Glutamatergic neuron (in vitro differentiated cells): ENCODE data around the gene BRSK2. TPM values are rescaled to one million over a fixed set of nuclear protein-coding genes. Genes with fewer than 3 reads are reported as not detected.

Experiments
- DNase-seq: peaks from one replicate; pipeline ENCODE4 v3.0.0; 2022
- H3K27ac Mint-ChIP-seq: one replicate; pipeline ENCODE4 v1.8.0; 2020; ENCODE audit warnings: mild to moderate bottlenecking, mixed read lengths, inconsistent platforms; ENCODE audit not compliant: unreplicated experiment
- H3K27me3 Mint-ChIP-seq: one replicate; pipeline ENCODE4 v1.8.0; 2020; ENCODE audit warnings: mild to moderate bottlenecking, moderate library complexity, mixed read lengths, inconsistent platforms; ENCODE audit not compliant: unreplicated experiment
- H3K36me3 Mint-ChIP-seq: one replicate; pipeline ENCODE4 v1.8.0; 2020; ENCODE audit warnings: mild to moderate bottlenecking, mixed read lengths, inconsistent platforms; ENCODE audit not compliant: unreplicated experiment
- H3K4me1 Mint-ChIP-seq: one replicate; pipeline ENCODE4 v1.8.0; 2020; ENCODE audit warnings: mild to moderate bottlenecking, low read depth, mixed read lengths, inconsistent platforms; ENCODE audit not compliant: unreplicated experiment
- H3K4me3 Mint-ChIP-seq: one replicate; pipeline ENCODE4 v1.8.0; 2020; ENCODE audit warnings: mild to moderate bottlenecking, mixed read lengths, inconsistent platforms; ENCODE audit not compliant: unreplicated experiment
- H3K9me3 Mint-ChIP-seq: one replicate; pipeline ENCODE4 v1.8.0; 2020; ENCODE audit warnings: mild to moderate bottlenecking, moderate library complexity, mixed read lengths, inconsistent platforms; ENCODE audit not compliant: unreplicated experiment
- total RNA-seq: library from RNA; stranded (reverse); fragmentation: NEBNext Ultra II Directional; extraction: Animal tissue kit (Norgen Biotek cat#: 25700); gene quantifications from one replicate; pipeline ENCODE4 v1.2.1, GENCODE V29; 2021; ENCODE audit not compliant: unreplicated experiment
- TF ChIP-seq, protein P1 (sequence below): fragments of 200-600 bp; sonication (generic); IDR thresholded peaks from one replicate; pipeline ENCODE4 v1.5.0; 2021; ENCODE audit not compliant: partially characterized antibody, unreplicated experiment

Gene BRSK2
- total RNA-seq, 1 donor from 2014 or later: 207 TPM

DNA sequence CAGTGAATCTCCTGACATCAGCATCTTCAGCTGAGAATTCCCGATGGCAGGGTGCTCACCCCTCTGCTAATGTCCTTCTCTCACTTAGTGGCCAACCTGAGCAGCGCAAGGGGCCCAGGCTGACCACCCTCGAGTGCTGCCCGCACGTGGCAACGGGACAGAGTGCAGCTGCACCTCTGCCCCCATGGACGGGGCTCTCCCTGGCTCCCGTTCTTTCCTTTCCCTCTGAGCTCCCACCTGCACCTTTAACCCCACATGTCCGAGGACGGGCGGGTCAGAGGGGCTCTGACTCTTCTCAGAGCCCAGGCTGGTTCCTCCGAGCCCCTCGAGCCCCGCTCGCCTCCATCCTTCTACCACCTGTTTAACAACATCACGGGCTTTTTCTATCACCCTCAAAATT, 77.0 kb downstream of the BRSK2 start:
- DNase-seq: no peak
- peaks cover 37% of the 10 kb centered on the region for H3K27me3 Mint-ChIP-seq
- TF ChIP-seq, protein P1, sequence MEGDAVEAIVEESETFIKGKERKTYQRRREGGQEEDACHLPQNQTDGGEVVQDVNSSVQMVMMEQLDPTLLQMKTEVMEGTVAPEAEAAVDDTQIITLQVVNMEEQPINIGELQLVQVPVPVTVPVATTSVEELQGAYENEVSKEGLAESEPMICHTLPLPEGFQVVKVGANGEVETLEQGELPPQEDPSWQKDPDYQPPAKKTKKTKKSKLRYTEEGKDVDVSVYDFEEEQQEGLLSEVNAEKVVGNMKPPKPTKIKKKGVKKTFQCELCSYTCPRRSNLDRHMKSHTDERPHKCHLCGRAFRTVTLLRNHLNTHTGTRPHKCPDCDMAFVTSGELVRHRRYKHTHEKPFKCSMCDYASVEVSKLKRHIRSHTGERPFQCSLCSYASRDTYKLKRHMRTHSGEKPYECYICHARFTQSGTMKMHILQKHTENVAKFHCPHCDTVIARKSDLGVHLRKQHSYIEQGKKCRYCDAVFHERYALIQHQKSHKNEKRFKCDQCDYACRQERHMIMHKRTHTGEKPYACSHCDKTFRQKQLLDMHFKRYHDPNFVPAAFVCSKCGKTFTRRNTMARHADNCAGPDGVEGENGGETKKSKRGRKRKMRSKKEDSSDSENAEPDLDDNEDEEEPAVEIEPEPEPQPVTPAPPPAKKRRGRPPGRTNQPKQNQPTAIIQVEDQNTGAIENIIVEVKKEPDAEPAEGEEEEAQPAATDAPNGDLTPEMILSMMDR: no peak
- H3K36me3 Mint-ChIP-seq: peaks cover 7% of the 10 kb centered on the region
- peaks cover 11% of the 10 kb centered on the region for H3K4me1 Mint-ChIP-seq
- H3K4me3 Mint-ChIP-seq: peak overlapping the region; percentile 5
- peaks cover 31% of the 10 kb centered on the region for H3K9me3 Mint-ChIP-seq
- H3K27ac Mint-ChIP-seq: peak overlapping the region; percentile 72

DNA sequence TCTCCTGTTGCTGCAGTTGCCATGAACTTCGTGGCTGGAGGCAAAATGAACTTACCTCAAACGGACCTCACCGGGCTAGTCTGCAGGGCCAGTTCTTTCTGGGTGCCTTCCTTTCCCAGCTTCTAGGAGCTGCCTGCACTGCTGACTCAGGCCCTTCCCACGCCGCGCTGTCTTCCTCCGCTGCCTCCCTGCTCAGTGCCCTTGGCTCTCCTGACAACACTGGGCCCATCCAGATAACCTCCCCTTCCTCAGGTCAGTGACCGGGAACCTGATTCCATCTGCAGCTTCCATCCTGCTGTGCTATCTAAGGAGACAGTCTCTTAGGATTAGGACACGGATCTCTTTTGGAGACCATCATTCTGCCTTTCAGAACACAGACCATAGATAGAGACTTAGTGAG, 77.5 kb downstream of the BRSK2 start:
- peaks cover 11% of the 10 kb centered on the region for H3K4me1 Mint-ChIP-seq
- H3K36me3 Mint-ChIP-seq: peaks cover 7% of the 10 kb centered on the region
- H3K27ac Mint-ChIP-seq: peak overlapping the region; percentile 72
- DNase-seq: no peak
- peaks cover 36% of the 10 kb centered on the region for H3K27me3 Mint-ChIP-seq
- TF ChIP-seq, protein P1: no peak
- peaks cover 30% of the 10 kb centered on the region for H3K9me3 Mint-ChIP-seq
- peak overlapping the region; percentile 5 for H3K4me3 Mint-ChIP-seq

DNA sequence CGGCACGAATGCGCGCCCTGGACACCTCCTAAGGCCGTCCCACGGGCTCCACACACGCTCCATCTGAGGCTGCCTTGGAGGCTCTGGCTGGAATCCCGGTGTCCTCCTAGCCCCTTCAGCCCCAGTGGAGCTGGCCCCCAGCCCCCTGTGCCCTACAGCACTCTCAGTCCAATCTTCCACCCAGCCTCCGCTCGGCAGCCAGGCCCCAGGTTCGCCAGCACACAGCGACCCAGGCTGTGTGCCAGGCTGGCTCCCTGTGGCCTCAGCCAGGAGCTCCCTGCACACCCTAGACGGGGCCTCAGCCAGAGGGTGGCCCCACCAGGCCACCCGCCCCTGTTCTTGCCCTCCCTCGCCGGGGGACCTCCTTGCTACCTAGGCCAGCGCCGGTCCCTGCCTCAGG, 78.3 kb downstream of the BRSK2 start:
- DNase-seq: no peak
- H3K4me3 Mint-ChIP-seq: no peak overlapping the region
- no peak overlapping the region for H3K27ac Mint-ChIP-seq
- H3K9me3 Mint-ChIP-seq: peaks cover 30% of the 10 kb centered on the region
- TF ChIP-seq, protein P1: no peak
- H3K36me3 Mint-ChIP-seq: peaks cover 7% of the 10 kb centered on the region
- H3K4me1 Mint-ChIP-seq: peaks cover 11% of the 10 kb centered on the region
- H3K27me3 Mint-ChIP-seq: peaks cover 33% of the 10 kb centered on the region

DNA sequence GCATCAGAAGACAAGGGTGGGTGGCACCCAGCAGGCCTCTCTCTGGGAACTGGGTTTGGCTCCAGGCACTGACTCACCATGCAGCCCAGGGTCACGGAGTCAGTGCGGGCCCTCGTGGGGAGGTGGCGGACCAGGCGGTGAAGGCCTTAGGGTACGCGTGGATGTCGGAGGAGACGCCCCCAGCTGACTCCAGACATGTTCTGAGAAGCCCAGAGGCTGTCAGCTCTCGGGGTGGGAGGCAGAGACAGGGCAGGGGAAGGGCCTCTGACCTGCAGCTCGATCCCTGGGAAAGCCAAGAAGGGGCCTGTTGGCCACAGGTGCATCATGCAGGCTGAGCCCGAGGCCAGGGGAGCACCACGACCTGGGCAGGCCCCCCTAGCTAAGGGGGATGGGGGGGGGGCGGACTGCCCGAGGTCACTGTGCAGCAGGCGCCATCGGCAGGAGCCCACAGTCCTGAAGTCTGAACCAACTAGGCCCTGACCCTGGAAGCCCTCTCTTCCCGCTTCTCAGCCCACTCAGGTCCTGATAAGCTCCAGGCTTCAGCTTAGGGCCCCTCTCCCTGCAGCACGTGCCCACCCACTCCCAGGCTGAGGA, 78.8 kb downstream of the BRSK2 start:
- Mint-ChIP-seq H3K4me3 (no peak overlapping the region), H3K9me3 (peaks cover 26% of the 10 kb centered on the region), H3K36me3 (peaks cover 7% of the 10 kb centered on the region), H3K27me3 (peaks cover 31% of the 10 kb centered on the region), H3K27ac (no peak overlapping the region), H3K4me1 (peaks cover 11% of the 10 kb centered on the region)
- TF ChIP-seq, protein P1: no peak
- DNase-seq: no peak

DNA sequence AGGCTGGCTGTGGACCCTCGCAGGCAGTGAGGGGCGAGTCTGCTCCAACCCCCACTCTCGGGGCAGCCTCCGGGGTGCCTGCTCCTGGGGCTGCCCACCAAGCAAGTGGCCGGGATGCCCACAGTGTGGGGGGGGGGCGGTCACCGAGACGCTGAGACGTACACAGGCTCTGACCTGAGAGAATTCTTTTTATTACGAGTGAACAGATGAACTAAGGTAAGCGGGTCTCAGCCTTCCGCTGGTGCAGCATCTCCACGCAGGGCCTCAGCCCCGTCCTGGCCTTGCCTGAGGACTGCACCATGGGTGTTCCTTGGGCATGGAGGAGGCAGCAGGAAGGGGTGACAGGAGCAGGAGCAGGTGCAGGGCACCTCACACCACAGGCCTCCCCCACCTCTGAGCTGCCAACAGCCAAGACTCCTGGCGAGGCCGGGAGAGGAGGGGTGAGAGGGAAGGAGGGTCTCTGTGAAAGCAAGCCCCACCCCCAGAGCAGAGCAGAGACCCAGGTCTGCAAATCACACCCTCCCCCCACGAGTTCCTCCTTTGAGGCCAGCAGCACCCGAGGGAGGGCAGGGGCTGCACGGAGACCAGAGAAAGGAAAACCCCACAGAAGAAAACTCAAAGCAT, 79.7 kb downstream of the BRSK2 start:
- H3K4me1 Mint-ChIP-seq: peaks cover 11% of the 10 kb centered on the region
- H3K27me3 Mint-ChIP-seq: peaks cover 26% of the 10 kb centered on the region
- H3K27ac Mint-ChIP-seq: no peak overlapping the region
- no peak for DNase-seq
- H3K36me3 Mint-ChIP-seq: peaks cover 7% of the 10 kb centered on the region
- TF ChIP-seq, protein P1: no peak
- H3K9me3 Mint-ChIP-seq: peaks cover 29% of the 10 kb centered on the region
- no peak overlapping the region for H3K4me3 Mint-ChIP-seq
